Tibial nerve (tissue), 4 donors: ENCODE data around the gene ANXA8. TPM values are rescaled to one million over a fixed set of nuclear protein-coding genes. Genes with fewer than 3 reads are reported as not detected.
"Not testable (repeated sequence)": the region's sequence is repeated elsewhere in the genome, so short reads cannot be mapped to it uniquely, and the experiment has no call there.

Experiments used
- DNase-seq, 2 donors: peaks; one replicate each; pipeline ENCODE4 v3.0.0-alpha.2; 2019; ENCODE audit warnings: low spot score in 2 of 2
- H3K27ac ChIP-seq, 4 donors: fragments of 200-600 bp; sonication (generic) in 3 of 4; one replicate each; pipeline ENCODE4 v1.5.1; 2017 to 2019; ENCODE audit warnings: mild to moderate bottlenecking in 1 of 4
- H3K27me3 ChIP-seq, 2 donors: fragments of 200-600 bp; sonication (generic) in 1 of 2; one replicate each; pipeline versions ENCODE4 v1.5.1 to v1.6.0; 2017 to 2019
- H3K36me3 ChIP-seq, 3 donors: fragments of 200-600 bp; sonication (generic); one replicate each; pipeline ENCODE4 v1.5.1; 2018 to 2019
- H3K4me1 ChIP-seq, 4 donors: fragments of 200-600 bp; sonication (generic) in 3 of 4; one replicate each; pipeline ENCODE4 v1.5.1; 2017 to 2019
- H3K4me3 ChIP-seq, 4 donors: fragments of 200-600 bp; sonication (generic) in 3 of 4; one replicate each; pipeline ENCODE4 v1.5.1; 2017 to 2019; ENCODE audit warnings: mild to moderate bottlenecking in 1 of 4, moderate library complexity in 1 of 4
- H3K9me3 ChIP-seq, 4 donors: fragments of 200-600 bp; sonication (generic) in 3 of 4; one replicate each; pipeline ENCODE4 v1.5.1; 2017 to 2019
- WGBS, 2 donors: methylation state at CpG; one replicate each; pipeline ENCODE4 v1.1.5; 2018; 5-methylcytosine and 5-hydroxymethylcytosine counted together
- total RNA-seq, 4 donors: library from RNA; depleted of rRNA; stranded (reverse); fragments of >200 nt; gene quantifications; one replicate each; pipeline ENCODE4 v1.1.0, GENCODE V29; 2016

The ANXA8 gene
- total RNA-seq, 4 donors from 2014 or later = 0.30 to 9.8 (median 4.2) TPM

DNA sequence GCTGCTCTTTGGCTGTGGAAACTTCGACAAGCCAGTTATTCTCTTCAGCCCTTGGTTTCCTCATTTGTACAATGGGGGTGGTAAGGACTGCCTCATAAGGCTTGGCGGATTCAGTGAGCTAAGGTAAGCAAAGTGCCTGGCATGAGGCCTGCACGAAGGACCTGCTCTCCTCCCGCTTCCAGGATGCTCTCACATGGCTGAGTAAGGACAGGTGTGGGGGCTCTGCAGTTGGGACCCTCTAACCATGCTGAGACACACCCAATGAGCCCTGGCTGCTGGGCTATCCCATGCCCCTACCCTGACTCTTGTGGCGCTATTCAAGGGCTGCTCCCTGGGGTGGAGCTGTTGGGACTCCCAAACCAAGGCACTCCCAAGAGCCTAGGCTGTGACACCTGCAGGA, 8.8 kb downstream of the ANXA8 start:
- H3K36me3 ChIP-seq, H3K27me3 ChIP-seq, DNase-seq, H3K27ac ChIP-seq, H3K9me3 ChIP-seq, H3K4me3 ChIP-seq, H3K4me1 ChIP-seq: not testable (repeated sequence)
- WGBS, 2 donors = 88 to 93% methylated on average over 3 of the region's 5 CpGs

DNA sequence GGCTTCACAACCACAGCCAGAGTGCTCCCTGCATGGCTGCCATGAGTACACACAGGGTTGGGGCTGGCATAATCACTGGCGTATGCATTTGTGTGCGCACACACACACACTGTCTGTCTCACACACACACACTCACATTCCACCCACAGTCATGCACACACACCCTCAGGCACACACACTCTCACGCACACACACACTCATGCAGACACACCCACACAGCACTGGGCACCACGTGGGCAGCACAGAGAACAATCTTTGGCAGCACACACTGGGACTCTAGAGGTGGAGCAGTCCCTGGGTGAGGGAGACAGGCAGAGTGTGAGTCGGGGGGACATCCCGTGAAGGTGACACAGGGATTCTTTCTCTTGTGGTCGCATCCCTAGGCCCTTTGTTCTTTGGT, 10.4 kb downstream of the ANXA8 start:
- WGBS, 2 donors = no CpG with 5 or more reads among the region's 7 CpGs
- not testable (repeated sequence) for H3K36me3 ChIP-seq, H3K27ac ChIP-seq, H3K4me1 ChIP-seq, H3K27me3 ChIP-seq, H3K4me3 ChIP-seq, H3K9me3 ChIP-seq, DNase-seq

DNA sequence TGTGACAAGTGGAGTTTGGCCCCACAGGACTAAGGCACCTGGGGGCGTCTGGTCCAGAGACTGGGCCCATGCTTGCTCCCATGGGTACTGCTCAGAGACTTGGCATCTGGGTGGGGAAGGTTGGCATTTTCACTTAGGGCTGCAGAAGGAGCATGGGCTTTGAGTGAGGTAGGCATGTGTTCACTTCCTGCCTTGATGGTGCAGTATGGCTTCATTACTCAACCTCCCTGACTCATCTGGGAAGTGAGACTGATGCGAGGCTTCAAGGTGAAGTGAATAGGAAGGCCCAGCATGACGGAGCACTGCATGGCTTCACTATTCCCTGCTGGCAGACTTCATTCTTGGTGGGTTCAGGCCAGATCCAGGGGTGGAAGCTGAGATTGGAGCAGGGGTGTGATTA, 11.3 kb downstream of the ANXA8 start:
- H3K27ac ChIP-seq, H3K36me3 ChIP-seq, DNase-seq, H3K4me1 ChIP-seq, H3K4me3 ChIP-seq, H3K27me3 ChIP-seq, H3K9me3 ChIP-seq: not testable (repeated sequence)
- WGBS, 2 donors = no CpG with 5 or more reads among the region's 3 CpGs

DNA sequence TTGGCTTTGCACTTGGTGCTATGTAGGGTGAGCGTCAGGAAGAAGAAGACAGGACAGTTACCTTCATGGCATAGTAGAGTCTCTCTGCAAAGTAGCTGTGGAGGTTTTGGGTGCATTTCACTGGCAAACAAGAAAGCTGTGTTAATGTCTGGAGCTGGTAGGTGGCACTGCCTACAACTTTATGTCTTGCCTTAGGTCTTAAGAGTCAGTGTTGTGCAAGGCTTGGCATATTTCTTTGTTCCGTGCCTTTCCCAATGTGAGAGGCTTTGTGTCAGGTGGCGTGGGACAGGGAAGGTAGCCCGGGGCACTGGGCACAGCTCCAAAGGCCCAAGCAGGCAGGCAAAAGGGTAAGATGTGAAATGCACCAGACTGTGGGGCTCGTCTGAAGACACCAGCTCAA, 11.8 kb downstream of the ANXA8 start:
- not testable (repeated sequence) for DNase-seq, H3K4me1 ChIP-seq, H3K9me3 ChIP-seq, H3K27me3 ChIP-seq, H3K36me3 ChIP-seq, H3K27ac ChIP-seq, H3K4me3 ChIP-seq
- no CpG with 5 or more reads among the region's 5 CpGs for WGBS, 2 donors

DNA sequence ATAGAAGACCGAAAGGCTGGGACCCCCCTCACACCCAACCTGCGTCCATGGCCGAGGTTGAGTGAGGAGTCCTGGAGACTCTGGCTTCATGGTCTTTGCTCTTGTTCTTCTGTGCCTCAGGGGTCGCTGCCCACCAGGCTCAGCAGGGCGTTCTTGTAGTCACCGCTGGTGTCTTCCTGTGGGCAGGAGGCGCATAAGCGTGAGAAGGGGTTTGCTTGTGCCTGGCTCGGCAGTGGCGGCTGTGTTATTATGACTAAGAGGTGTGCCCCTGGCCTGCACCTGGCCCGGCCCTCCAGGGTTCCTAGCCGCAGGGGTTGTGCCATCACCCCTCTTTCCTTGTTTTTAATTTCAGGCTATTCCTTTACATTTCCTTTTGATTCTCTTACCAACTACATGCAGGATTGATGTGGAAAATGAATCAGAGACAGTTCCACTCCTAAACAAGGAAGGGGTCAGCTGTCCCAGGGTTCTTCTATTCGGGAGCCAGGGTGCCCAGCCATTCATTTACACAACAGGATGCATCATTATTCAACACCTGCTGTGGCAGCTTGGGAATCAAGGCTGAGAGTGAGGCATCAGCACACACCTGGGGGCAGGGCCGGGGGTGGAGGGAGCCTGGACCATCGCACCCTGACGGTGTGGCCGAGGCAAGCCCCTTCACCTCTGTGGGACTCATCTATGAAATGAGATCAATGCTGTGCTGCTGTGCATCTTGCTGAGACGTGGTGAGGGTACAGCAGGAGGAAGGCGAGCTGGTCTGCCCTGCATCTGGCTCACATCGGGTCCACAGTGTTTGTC, 15.0 kb downstream of the ANXA8 start:
- H3K27ac ChIP-seq, H3K36me3 ChIP-seq, H3K9me3 ChIP-seq, H3K27me3 ChIP-seq, H3K4me3 ChIP-seq, DNase-seq, H3K4me1 ChIP-seq: not testable (repeated sequence)
- 83 to 88% methylated on average over 9 to 10 of the region's 20 CpGs for WGBS, 2 donors

DNA sequence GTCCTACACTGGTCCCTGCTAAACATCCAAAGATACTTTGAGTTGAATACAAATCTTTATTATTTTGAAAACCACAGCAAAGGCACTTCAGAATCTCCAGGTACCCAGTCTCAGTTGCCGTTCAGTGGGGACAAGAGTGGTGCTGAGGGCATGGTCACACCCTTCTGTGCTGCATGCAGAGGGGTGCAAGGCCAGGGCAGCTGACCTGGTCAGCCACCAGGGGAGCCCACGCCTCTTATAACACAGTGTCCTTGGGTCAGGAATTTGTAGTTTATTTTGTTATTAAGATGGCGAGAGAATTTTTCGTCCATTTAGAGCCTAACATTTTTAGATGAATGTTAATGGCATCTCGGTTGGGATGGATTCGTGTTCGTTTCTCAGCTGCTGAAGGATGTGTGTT, 16.0 kb downstream of the ANXA8 start:
- WGBS, 2 donors = 89 to 93% methylated on average over 5 of the region's 7 CpGs
- H3K4me3 ChIP-seq, H3K4me1 ChIP-seq, DNase-seq, H3K36me3 ChIP-seq, H3K27ac ChIP-seq, H3K27me3 ChIP-seq, H3K9me3 ChIP-seq: not testable (repeated sequence)

DNA sequence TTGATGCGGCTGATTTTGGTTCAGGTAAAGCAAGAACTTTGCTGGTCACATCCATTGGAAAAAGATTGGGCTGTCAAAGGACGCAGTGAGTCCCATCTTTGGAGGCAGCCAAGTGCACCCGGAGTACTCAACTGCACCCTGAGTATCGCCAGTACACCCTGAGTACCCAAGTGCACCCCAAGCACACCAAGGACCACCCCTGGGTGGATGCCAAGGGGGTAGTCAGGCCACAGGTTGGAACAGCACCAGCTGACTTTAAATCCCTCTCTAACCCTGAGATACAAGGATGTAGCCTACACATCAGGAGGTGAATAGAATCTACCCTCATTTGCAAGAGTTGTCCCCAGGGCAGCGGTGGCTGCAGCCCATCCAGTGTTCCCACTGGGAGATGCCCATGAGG, 16.5 kb downstream of the ANXA8 start:
- H3K4me3 ChIP-seq, H3K9me3 ChIP-seq, H3K27ac ChIP-seq, H3K27me3 ChIP-seq, DNase-seq, H3K4me1 ChIP-seq, H3K36me3 ChIP-seq: not testable (repeated sequence)
- 96 to 100% methylated on average over 3 to 4 of the region's 5 CpGs for WGBS, 2 donors

DNA sequence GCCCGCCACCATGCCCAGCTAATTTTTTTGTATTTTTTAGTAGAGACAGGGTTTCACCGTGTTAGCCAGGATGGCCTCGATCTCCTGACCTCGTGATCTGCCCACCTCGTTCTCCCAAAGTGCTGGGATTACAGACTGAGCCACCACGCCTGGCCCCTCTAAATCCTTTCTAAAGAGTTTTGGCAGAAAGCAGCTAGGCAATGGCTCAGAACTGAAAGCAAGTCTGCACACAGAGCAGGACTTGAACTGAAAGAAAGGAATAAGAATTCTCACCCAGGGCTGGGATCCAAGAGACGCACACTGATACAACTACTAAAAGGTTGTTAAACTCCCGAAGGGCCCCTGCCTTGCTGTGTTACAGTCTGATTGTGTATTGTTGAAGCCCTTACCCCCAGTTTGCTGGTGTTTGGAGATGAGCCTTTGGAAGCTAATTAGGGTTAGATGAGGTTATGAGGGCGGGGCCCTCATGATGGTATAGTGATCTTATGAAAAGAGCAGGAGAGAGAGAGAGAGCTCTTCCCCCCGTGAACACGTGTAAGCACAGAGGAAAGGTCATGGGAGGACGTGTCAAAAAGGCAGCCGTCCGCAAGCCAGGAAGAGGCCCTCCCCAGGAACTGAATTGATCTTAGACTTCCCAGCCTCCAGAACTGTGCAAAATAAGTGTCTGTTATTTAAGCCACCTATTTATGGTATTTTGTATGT, 18.5 kb downstream of the ANXA8 start:
- not testable (repeated sequence) for H3K36me3 ChIP-seq, H3K9me3 ChIP-seq, H3K27me3 ChIP-seq, H3K4me3 ChIP-seq, H3K4me1 ChIP-seq, DNase-seq, H3K27ac ChIP-seq
- 58 to 63% methylated on average over 13 to 14 of the region's 14 CpGs for WGBS, 2 donors

DNA sequence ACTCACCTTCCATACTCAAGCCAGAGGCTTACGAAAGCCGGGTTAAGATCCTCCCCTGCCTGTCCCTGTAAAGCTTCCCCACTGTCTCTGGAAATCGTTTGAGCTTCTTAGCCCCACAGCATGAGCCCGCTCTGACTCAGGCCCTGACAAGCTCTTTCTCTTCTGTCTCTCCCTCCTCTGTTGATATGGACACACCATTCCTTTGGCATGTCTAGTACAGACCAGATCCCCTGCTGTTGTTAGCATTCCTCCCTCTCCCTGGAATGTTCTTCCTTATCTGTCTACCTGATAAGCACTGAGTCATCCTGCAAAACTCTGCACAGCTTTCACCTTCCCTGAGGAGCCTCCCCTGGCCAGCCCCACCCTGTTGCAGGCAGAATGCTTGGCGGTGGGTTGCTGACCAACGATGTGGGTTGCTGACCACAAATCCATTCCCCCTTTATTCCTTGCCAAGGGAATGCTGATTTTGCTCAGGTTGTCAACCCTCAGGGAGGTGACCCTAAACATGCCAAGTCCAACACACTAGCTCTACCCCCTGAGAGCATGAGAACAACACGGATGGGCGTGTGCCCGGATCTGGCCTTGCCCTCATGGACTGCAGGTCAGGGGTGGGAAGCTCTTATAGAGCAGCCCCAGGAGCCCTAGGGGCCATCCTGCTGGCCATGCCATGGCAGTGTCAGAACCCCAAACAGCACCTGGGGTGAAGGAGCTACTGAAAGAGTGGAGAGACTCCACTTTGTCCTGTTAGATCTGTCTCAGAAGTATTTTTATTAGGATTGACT, 21.1 kb downstream of the ANXA8 start:
- not testable (repeated sequence) for H3K9me3 ChIP-seq, H3K36me3 ChIP-seq, DNase-seq, H3K27ac ChIP-seq, H3K4me1 ChIP-seq, H3K27me3 ChIP-seq, H3K4me3 ChIP-seq
- WGBS, 2 donors = no CpG with 5 or more reads among the region's 9 CpGs
